Measurements from ENCODE around the gene ADAMTS15.

Gene ADAMTS15

DNA sequence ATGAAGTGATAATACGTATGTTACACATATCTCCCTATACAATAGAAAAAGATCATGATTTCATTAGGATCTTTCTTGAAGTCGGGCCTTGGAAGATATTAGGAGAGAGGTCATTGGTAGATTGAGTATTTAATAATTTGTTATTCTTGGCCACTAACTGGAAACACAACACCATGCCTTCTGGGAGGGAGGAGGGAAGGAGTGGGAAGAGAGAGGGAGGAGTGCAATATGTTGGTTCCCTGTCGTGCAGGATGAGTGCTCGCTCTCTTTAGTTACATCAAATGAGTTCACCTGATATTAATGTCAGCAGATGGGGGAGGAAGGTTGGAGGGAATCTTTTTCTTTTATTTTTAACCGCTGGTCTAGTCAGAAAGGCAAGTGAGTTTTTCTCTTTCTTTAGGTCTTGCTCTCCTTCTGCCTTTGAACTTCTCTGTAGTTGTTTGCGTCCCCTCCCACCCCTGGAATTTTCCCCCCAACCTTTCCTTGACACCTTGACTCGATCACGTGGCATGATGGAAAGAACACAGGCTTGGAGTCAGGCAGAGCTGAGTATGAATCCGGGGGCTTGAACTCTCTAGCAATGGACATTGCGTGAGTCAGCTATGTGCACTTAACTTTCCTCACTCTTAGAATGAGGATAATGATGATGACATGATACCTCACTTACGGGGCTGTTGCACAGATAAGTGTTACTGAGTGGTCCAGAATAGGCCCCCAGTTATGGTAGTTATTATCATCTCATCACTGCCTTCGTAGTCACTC, 6.2 kb downstream of the ADAMTS15 start:
- peaks cover 4% of the 10 kb centered on the region for H3K27me3 ChIP-seq (replicated peaks; ENCODE audit: control insufficient read depth, insufficient read depth, low read length)
- no peaks in the 10 kb centered on the region for H3K36me3 ChIP-seq (ENCODE audit: control insufficient read depth, insufficient read depth, low read length)

DNA sequence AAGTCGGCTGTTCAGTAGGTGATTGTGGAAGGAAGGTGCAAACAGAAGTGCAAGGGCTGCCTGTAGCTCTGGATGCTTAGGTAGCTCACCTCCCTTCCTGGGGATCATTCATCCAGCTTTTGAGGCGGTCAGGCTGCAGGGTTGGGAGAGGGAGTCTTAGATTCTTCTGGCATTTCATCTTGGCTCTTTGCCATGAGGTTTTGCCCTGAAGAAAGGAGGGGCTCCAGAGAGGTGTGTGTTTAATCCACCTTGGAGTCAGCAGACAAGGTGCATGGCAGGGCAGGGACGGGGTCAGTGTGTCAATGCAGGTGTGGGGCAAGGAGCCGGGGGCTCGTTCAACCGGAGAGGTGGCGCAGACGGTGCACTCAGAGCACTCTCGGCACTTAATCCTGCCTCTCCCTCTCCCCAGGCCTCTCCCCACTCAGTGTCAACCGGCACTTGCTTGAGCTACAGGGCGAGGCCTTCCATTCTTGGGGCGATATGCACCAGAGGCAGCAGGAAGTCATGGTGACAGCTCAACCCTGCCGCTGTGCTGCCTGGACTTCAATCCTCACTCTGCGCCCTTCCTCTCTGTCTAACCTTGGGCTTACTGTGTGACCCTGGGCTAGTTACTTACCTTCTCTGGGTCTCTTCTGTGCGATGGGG, 7.2 kb downstream of the ADAMTS15 start:
- TF ChIP-seq, protein P1, sequence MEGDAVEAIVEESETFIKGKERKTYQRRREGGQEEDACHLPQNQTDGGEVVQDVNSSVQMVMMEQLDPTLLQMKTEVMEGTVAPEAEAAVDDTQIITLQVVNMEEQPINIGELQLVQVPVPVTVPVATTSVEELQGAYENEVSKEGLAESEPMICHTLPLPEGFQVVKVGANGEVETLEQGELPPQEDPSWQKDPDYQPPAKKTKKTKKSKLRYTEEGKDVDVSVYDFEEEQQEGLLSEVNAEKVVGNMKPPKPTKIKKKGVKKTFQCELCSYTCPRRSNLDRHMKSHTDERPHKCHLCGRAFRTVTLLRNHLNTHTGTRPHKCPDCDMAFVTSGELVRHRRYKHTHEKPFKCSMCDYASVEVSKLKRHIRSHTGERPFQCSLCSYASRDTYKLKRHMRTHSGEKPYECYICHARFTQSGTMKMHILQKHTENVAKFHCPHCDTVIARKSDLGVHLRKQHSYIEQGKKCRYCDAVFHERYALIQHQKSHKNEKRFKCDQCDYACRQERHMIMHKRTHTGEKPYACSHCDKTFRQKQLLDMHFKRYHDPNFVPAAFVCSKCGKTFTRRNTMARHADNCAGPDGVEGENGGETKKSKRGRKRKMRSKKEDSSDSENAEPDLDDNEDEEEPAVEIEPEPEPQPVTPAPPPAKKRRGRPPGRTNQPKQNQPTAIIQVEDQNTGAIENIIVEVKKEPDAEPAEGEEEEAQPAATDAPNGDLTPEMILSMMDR (IDR thresholded peaks at IDR 0.05; ENCODE audit: insufficient read depth, low read length, poor library complexity, severe bottlenecking), result no peak
- H3K36me3 ChIP-seq (ENCODE audit: control insufficient read depth, insufficient read depth, low read length), result no peaks in the 10 kb centered on the region
- DNase-seq (ENCODE audit: extremely low read depth, insufficient read length), result no peak
- no peak overlapping the region for H3K4me3 ChIP-seq (replicated peaks; ENCODE audit: low read depth, low read length)
- peaks cover 4% of the 10 kb centered on the region; the same call in 1 of the 2 replicates for H3K27me3 ChIP-seq (replicated peaks; ENCODE audit: control insufficient read depth, insufficient read depth, low read length)

More for the DNA sequence above, 6.2 kb downstream of the ADAMTS15 start:
- DNase-seq (ENCODE audit: extremely low read depth, insufficient read length), result no peak
- TF ChIP-seq, protein P1 (IDR thresholded peaks at IDR 0.05; ENCODE audit: insufficient read depth, low read length, poor library complexity, severe bottlenecking), result no peak
- H3K4me3 ChIP-seq (replicated peaks; ENCODE audit: low read depth, low read length), result no peak overlapping the region

GRCh38 chr11:130456286-130456685, 7.8 kb downstream of the ADAMTS15 start:
- TF ChIP-seq, protein P1 (IDR thresholded peaks at IDR 0.05; ENCODE audit: insufficient read depth, low read length, poor library complexity, severe bottlenecking), result no peak
- DNase-seq (ENCODE audit: extremely low read depth, insufficient read length), result no peak
- Histone ChIP-seq H3K36me3 (ENCODE audit: control insufficient read depth, insufficient read depth, low read length) (no peaks in the 10 kb centered on the region), H3K4me3 (replicated peaks; ENCODE audit: low read depth, low read length) (no peak overlapping the region), H3K27me3 (replicated peaks; ENCODE audit: control insufficient read depth, insufficient read depth, low read length) (peaks cover 4% of the 10 kb centered on the region; the same call in 1 of the 2 replicates)

DNA sequence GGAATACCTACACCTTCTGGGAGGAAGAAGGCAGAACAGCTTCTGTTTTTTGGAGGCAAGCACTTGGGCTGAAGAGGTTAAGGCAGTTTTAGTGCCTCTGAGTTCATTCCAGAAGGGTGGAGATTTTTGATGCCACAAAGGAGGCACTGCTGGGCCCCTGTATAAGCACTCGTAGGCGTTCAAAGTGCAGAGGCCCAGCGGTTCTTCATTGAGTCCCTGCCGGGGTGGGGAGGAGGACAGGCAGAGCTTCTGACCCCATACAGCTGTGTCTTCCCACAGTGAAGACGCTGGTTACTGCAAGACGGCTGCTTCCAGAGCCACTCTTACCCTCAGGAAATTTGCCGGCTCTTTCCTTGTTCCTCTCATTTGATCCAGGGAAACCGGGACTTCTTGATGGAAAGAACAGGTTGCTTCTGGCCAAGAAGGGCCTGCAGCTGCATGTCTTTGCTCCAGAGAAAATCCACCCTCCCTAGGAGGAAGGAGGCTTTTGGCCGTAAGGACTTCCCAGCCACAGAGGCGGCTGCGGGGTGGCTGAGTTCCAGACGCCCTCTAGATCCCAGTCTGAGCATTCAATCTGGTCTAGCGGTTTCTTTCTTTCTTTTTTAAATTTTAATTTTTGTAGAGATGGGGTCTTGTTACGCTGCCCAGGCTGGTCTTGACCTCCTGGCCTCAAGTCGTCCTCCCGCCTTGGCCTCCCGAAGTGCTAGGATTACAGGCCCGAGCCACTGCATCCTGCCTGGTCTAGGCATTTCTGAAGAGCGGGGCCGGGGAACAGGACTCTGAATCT, 9.4 kb downstream of the ADAMTS15 start:
- no peak for DNase-seq (ENCODE audit: extremely low read depth, insufficient read length)
- TF ChIP-seq, protein P1 (IDR thresholded peaks at IDR 0.05; ENCODE audit: insufficient read depth, low read length, poor library complexity, severe bottlenecking), result no peak
- Histone ChIP-seq H3K4me3 (replicated peaks; ENCODE audit: low read depth, low read length) (no peak overlapping the region), H3K36me3 (ENCODE audit: control insufficient read depth, insufficient read depth, low read length) (no peaks in the 10 kb centered on the region), H3K27me3 (replicated peaks; ENCODE audit: control insufficient read depth, insufficient read depth, low read length) (no peaks in the 10 kb centered on the region; the same call in 1 of the 2 replicates)

GRCh38 chr11:130458410-130458729, 9.9 kb downstream of the ADAMTS15 start:
- DNase-seq (ENCODE audit: extremely low read depth, insufficient read length), result no peak
- TF ChIP-seq, protein P1 (IDR thresholded peaks at IDR 0.05; ENCODE audit: insufficient read depth, low read length, poor library complexity, severe bottlenecking), result no peak
- Histone ChIP-seq H3K36me3 (ENCODE audit: control insufficient read depth, insufficient read depth, low read length) (no peaks in the 10 kb centered on the region), H3K27me3 (replicated peaks; ENCODE audit: control insufficient read depth, insufficient read depth, low read length) (no peaks in the 10 kb centered on the region), H3K4me3 (replicated peaks; ENCODE audit: low read depth, low read length) (no peak overlapping the region)
